PC-3 (cell line): ENCODE measurements around the gene VAPB.

Experiments used
- CTCF ChIP-seq: fragments of 300-600 bp; sonication (generic); conservative IDR thresholded peaks from 2 replicates; pipeline ENCODE4 v1.5.1; 2017; ENCODE audit warnings: antibody characterized with exemption, low read depth, mild to moderate bottlenecking, low read length
- EZH2 ChIP-seq: fragments of 300-600 bp; sonication (generic); IDR thresholded peaks from one replicate; pipeline ENCODE4 v1.6.1; 2017; ENCODE audit warnings: antibody characterized with exemption, mild to moderate bottlenecking, low read length; ENCODE audit not compliant: unreplicated experiment
- EZH2phosphoT487 ChIP-seq: fragments of 300-600 bp; sonication (generic); IDR thresholded peaks from 2 replicates; pipeline ENCODE4 v1.6.1; 2018; ENCODE audit warnings: mild to moderate bottlenecking, antibody characterized with exemption, low read length, borderline replicate concordance

- TF ChIP-seq CTCF = no peak
- no peak for TF ChIP-seq EZH2
- TF ChIP-seq EZH2phosphoT487 = no peak
Observed at GRCh38 chr20:58416835-58417234, 27.8 kb downstream of the VAPB start.
